HG02852 (cell line): ENCODE results near the gene SMG6.

Experiments used
- ATAC-seq: cut with Tn5 transposase; IDR thresholded peaks from one replicate; pipeline ENCODE4 v1.9.1; 2021; ENCODE audit warnings: mild to moderate bottlenecking, moderate library complexity; ENCODE audit not compliant: unreplicated experiment

Gene SMG6

GRCh38 chr17:2064147-2064489 is 239.5 kb downstream of the SMG6 start:
- no peak for ATAC-seq

DNA sequence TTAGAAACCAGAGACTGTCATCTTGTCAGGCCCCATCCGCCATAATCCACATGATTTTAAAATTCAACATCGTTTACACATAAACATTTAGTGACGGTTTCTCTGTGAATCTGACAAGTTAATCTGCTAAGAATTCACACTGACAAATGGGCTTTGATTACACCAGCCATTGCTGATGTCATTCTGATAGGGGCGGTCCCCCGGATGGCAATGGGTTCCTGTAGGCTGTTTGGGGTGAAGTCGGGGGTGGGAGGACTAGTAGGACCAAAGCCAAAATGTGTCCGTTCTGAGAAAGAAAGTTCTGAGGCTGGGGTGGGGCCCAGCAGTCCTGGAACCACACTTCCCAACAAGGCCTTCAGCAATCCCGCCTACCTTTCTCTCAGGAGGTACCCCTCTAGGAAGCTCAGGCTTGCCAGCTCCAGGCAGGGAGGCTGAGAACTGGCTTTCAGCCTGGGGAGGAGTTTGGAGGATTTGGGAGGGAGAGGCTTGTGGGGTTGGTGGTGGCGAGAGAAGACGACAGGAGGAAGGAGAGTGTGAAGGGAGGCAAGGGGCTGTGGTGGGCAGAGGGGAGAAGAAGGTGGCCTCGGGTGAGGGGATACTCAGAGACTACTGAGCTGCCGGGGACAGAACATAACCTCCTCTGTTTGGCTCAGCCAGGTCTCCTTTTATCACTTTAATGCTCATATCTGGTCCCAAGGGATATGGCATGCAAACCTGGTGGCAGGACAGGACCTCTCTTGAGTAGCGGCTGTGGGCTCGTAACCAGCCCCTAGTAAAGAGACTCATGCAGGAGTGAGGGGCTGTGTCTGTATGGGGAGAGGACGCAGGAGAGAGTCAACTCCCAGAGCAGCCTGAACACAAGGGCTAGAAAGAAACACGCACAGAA is 240.1 kb downstream of the SMG6 start:
- ATAC-seq = no peak

GRCh38 chr17:2062571-2063183 is 240.9 kb downstream of the SMG6 start:
- no peak for ATAC-seq

- ATAC-seq = no peak
Measured at GRCh38 chr17:2061441-2061958, 242.1 kb downstream of the SMG6 start.

GRCh38 chr17:2060681-2061440 is 242.7 kb downstream of the SMG6 start:
- ATAC-seq = no peak

DNA sequence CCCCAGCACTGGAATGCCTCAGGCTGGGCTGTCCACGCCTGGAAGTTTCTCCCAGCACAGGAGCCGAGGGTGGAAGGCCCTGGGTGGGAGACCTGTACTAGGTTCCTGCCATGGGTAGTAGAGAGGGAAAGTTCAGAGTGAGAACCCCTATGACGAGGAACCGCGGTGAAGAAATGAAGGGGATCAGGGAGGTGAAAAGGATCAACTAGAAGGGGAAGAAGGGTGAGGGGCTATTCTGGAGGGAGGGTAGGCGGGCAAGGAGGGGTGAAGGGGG is 243.3 kb downstream of the SMG6 start:
- no peak for ATAC-seq

DNA sequence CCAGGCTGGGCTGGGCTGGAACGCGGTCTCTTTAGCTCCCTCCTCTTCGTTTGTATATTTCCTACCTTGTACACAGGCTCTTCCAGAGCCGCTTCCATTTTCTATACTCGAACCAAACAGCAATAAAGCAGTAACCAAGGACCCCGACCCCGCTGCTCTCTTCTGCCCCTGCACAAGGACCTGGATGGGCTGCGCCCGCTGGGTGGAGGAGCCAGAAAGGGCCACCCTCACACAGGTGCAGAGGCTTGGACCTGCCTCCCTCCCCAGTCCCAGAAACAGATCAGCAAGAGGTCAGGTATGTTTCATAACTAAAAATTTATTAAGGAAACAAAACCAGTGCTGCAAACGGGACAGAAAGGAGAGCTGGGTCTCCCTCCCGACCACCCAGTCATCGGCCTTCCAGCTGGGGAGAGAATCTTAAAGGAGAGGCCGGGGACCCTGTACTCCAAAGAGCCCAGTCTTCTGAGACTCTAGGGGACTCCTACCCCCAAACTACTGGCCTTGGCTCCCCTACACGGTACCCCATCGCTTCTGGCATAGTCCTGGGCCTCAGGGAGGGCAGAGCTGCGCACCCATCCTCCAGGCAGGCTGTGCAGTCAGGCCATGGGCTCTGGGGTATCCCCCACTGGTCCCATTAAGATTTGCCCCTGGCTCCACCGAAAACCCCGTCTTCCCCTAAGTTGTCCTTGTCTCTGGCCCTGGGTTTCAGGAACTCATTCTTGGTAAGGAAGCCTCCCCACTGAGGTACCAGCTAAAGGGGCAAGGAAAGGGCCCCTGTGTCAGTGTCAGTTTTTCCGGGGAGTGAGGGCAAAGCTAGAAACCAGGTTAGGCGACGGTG is 243.8 kb downstream of the SMG6 start:
- no peak for ATAC-seq

DNA sequence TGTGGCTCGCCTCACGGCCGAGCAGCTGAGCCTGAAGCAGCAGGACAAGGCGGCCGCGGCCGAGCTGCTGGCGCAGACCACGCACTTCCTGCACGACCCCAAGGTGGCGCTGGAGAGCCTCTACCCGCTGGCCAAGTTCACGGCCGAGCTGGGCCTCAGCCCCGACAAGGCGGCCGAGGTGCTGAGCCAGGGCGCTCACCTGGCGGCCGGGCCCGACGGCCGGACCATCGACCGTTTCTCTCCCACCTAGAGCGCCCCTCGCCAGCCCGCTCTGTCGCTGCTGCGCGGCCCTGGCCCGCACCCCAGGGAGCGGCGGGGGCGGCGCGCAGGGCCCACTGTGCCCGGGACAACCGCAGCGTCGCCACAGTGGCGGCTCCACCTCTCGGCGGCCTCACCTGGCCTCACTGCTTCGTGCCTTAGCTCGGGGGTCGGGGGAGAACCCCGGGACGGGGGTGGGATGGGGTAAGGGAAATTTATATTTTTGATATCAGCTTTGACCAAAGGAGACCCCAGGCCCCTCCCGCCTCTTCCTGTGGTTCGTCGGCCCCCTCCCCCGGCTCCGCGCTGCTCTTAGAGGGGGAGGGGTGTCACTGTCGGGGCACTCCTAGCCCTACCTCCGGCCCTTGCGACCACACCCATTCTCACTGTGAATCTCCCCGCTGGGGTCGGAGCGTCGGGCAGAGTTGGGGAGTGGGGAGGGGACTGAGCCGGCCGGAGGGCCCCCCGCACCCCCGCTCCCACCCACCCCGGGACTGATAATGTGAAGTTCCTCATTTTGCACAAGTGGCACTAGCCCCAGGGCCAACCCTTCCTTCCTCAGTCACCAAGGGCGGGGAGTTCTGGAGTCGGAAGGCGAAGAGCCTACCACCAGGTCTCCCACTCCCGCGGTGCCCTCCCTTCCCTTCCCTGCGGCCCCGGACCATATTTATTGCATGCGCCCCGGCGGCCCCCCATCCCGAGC is 244.7 kb downstream of the SMG6 start:
- ATAC-seq = no peak

- ATAC-seq = no peak
Measured at GRCh38 chr17:2057760-2058585, 245.6 kb downstream of the SMG6 start.

GRCh38 chr17:2057175-2057759 is 246.3 kb downstream of the SMG6 start:
- ATAC-seq = no peak

- no peak for ATAC-seq
Measured at GRCh38 chr17:2056206-2057174, 247.1 kb downstream of the SMG6 start.

GRCh38 chr17:2055292-2056205 is 248.0 kb downstream of the SMG6 start:
- no peak for ATAC-seq

DNA sequence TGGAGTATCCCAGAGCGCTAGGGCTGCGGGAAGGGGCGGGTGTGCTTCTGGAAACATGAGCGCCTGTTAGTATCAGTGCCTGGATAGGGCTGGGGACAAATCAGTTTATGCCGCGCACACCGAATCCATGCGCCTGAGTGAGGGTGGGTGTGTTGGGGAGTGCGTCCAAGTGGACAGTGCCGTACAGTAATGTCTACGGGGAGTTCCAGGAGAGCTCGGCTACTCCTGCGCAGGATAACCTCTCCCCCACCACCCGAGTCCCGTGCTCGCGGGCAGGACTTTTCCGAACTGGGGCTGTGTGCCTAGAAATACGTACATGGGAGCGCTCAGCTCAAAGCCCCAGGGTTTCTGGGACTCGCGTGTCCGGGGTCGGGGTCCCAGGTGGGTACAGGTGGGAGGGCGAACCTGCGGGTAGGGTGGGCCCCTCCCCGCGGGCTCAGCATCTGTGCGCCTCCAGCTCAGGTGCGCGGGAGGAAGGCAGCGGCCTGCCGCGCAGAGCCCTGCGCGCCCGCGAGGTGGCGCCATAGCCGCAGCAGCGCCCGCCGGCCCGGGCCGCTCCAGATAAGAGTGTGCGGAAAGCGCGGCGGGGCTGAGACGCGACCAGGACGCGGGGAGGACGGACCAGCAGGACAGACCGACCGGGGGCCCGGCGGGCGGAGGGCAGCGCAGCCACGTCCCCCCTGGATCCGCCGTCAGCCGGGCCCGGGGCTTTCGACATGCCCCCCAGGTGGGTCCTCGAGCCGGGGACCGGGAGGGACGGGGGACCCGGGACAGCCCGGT is 248.9 kb downstream of the SMG6 start, which contains the start of gene HIC1:
HIC1 (plus strand) TSS at position 592 of the 780 bp plus-strand sequence. CDS start 1,588 bp downstream, outside the sequence.
- no peak for ATAC-seq

GRCh38 chr17:2054262-2054511 is 249.4 kb downstream of the SMG6 start:
- ATAC-seq = no peak

DNA sequence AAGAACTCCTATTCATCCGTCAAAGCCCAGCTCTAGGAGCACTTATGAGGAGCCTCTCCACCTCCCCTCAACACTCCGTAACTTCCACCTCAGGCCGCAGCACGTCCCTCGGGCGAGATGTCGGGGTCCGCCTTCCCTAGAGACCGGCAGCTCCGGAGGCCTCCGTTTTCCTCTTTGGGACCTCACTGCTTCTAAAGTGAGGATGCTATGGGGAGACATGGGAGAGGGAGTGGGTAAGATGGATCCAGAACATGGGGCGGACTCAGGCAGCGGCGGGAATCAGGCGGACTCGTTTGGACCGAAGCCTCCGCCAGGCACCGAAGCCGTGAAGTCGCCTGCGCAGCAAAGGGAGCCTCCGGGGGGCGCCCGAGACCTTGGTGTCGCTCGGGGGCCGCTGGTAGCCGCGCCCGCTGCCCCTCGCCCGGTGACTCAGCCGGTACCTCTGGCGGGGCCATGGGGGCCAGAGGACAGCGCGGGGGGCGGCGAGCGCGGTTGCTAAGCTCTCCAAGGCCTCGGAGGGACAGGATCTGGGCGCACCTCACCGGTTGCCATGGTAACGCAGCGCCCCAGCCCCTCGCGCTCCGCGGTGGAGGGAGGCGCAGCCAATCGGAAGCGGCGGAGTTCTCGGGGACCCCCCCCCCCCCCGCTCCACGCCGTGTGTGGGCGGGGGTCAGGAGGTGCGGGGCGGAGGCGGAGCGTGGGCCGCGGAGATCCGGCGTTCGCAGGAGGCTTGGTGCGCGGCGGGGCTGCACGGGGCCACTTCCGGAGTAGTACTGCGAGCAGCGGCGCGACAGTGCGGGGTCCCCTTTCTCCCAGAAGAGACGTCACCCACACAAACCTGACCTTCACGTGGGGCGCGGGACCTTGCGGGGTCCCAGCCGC is 250.0 kb downstream of the SMG6 start:
- no peak for ATAC-seq
